Liver (tissue), 3 donors: ENCODE measurements around the gene TANC1.

Experiments used
- ATF3 ChIP-seq: IDR thresholded peaks from 2 replicates; pipeline ENCODE4 v1.6.1; 2016; ENCODE audit warnings: antibody characterized with exemption
- CTCF ChIP-seq: fragments of 150-350 bp; IDR thresholded peaks from 2 replicates; pipeline ENCODE4 v1.5.1; 2017; ENCODE audit warnings: improper control_type of control experiment, low read depth, low read length; ENCODE audit not compliant: missing input control
- EGR1 ChIP-seq, 2 donors: IDR thresholded peaks; 2 replicates each; pipeline ENCODE4 v1.6.1; 2016 to 2018; ENCODE audit warnings: antibody characterized with exemption in 2 of 2, low read depth in 2 of 2
- FOXA1 ChIP-seq: IDR thresholded peaks from 2 replicates; pipeline ENCODE4 v1.6.1; 2016; ENCODE audit warnings: antibody characterized with exemption
- GABPA ChIP-seq, 2 donors: IDR thresholded peaks in 1 of 2; conservative IDR thresholded peaks in 1 of 2; 2 replicates each; pipeline ENCODE4 v1.6.1; 2016; ENCODE audit warnings: antibody characterized with exemption in 2 of 2, mild to moderate bottlenecking in 1 of 2, moderate library complexity in 1 of 2
- HNF4G ChIP-seq: IDR thresholded peaks from 2 replicates; pipeline ENCODE4 v1.6.1; 2016; ENCODE audit warnings: antibody characterized with exemption
- MAX ChIP-seq: IDR thresholded peaks from 2 replicates; pipeline ENCODE4 v1.6.1; 2016; ENCODE audit warnings: antibody characterized with exemption
- NR2F2 ChIP-seq: IDR thresholded peaks from 2 replicates; pipeline ENCODE4 v1.6.1; 2016; ENCODE audit warnings: antibody characterized with exemption
- RAD21 ChIP-seq, 2 donors: IDR thresholded peaks; 2 replicates each; pipeline ENCODE4 v1.6.1; 2016; ENCODE audit warnings: antibody characterized with exemption in 2 of 2, mild to moderate bottlenecking in 2 of 2
- SP1 ChIP-seq: IDR thresholded peaks from 2 replicates; pipeline ENCODE4 v1.6.1; 2018; ENCODE audit warnings: antibody characterized with exemption, mild to moderate bottlenecking
- TAF1 ChIP-seq: conservative IDR thresholded peaks from 2 replicates; pipeline ENCODE4 v1.6.1; 2016; ENCODE audit warnings: antibody characterized with exemption, mild to moderate bottlenecking
- YY1 ChIP-seq: IDR thresholded peaks from 2 replicates; pipeline ENCODE4 v1.6.1; 2016; ENCODE audit warnings: antibody characterized with exemption, mild to moderate bottlenecking
- TF ChIP-seq, protein P1 (sequence below): IDR thresholded peaks from 2 replicates; pipeline ENCODE4 v1.6.1; 2016; ENCODE audit warnings: antibody characterized with exemption, mild to moderate bottlenecking
- TF ChIP-seq, protein P2 (sequence below): IDR thresholded peaks from 2 replicates; pipeline ENCODE4 v1.6.1; 2016; ENCODE audit warnings: antibody characterized with exemption
- donor health status: healthy.
- donor health status: healthy.

DNA sequence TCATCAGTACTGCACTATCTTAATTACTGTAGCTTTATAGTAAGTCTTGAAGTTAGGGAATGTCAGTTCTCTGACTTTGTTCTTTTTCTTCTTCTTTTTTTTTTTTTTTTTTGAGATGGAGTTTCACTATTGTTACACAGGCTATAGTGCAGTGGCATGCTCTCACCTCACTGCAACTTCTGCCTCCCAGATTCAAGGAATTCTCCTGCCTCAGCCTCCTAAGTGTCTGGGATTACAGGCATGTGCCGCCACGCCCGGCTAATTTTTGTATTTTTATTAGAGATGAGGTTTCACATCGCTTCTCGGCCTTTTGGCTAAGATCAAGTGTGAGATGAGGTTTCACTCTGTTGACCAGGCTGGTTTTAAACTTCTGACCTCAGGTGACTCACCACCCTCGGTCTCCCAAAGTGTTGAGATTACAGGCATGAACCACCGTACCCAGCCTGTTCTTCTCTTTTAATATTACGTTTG, 41.9 kb upstream of the TANC1 start:
- TF ChIP-seq CTCF (no peak), GABPA (IDR thresholded peaks at IDR 0.05 in 1 of 2, conservative IDR thresholded peaks at IDR 0.05 in 1 of 2) (no peak), TAF1 (no peak), HNF4G (no peak), RAD21 (IDR thresholded peaks at IDR 0.05) (no peak), SP1 (no peak), MAX (no peak), YY1 (no peak), FOXA1 (no peak), ATF3 (no peak), NR2F2 (no peak), EGR1 (IDR thresholded peaks at IDR 0.05; ENCODE audit: low read depth in 2 of 2) (no peak)
- TF ChIP-seq, protein P1, sequence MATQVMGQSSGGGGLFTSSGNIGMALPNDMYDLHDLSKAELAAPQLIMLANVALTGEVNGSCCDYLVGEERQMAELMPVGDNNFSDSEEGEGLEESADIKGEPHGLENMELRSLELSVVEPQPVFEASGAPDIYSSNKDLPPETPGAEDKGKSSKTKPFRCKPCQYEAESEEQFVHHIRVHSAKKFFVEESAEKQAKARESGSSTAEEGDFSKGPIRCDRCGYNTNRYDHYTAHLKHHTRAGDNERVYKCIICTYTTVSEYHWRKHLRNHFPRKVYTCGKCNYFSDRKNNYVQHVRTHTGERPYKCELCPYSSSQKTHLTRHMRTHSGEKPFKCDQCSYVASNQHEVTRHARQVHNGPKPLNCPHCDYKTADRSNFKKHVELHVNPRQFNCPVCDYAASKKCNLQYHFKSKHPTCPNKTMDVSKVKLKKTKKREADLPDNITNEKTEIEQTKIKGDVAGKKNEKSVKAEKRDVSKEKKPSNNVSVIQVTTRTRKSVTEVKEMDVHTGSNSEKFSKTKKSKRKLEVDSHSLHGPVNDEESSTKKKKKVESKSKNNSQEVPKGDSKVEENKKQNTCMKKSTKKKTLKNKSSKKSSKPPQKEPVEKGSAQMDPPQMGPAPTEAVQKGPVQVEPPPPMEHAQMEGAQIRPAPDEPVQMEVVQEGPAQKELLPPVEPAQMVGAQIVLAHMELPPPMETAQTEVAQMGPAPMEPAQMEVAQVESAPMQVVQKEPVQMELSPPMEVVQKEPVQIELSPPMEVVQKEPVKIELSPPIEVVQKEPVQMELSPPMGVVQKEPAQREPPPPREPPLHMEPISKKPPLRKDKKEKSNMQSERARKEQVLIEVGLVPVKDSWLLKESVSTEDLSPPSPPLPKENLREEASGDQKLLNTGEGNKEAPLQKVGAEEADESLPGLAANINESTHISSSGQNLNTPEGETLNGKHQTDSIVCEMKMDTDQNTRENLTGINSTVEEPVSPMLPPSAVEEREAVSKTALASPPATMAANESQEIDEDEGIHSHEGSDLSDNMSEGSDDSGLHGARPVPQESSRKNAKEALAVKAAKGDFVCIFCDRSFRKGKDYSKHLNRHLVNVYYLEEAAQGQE, result no peak
- TF ChIP-seq, protein P2, sequence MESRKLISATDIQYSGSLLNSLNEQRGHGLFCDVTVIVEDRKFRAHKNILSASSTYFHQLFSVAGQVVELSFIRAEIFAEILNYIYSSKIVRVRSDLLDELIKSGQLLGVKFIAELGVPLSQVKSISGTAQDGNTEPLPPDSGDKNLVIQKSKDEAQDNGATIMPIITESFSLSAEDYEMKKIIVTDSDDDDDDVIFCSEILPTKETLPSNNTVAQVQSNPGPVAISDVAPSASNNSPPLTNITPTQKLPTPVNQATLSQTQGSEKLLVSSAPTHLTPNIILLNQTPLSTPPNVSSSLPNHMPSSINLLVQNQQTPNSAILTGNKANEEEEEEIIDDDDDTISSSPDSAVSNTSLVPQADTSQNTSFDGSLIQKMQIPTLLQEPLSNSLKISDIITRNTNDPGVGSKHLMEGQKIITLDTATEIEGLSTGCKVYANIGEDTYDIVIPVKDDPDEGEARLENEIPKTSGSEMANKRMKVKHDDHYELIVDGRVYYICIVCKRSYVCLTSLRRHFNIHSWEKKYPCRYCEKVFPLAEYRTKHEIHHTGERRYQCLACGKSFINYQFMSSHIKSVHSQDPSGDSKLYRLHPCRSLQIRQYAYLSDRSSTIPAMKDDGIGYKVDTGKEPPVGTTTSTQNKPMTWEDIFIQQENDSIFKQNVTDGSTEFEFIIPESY, result no peak
